GM12891 (cell line): ENCODE results near the gene TAF8.

Source experiments
- PAX5 ChIP-seq: IDR thresholded peaks from 2 replicates; pipeline ENCODE4 v1.6.1; 2011; ENCODE audit warnings: low read length, moderate library complexity, mild to moderate bottlenecking; ENCODE audit not compliant: insufficient read depth, severe bottlenecking
- POLR2A ChIP-seq: IDR thresholded peaks from 2 replicates; pipeline ENCODE4 v1.6.1; 2011; ENCODE audit warnings: low read depth, low read length, control low read depth
- POLR2AphosphoS5 ChIP-seq: IDR thresholded peaks from 2 replicates; pipeline ENCODE4 v1.6.1; 2011; ENCODE audit warnings: low read depth, low read length, control low read depth
- POU2F2 ChIP-seq: IDR thresholded peaks from 2 replicates; pipeline ENCODE4 v1.6.1; 2011; ENCODE audit warnings: low read depth, mild to moderate bottlenecking, control low read depth, low read length, moderate library complexity
- TAF1 ChIP-seq: IDR thresholded peaks from 2 replicates; pipeline ENCODE4 v1.6.1; 2011; ENCODE audit warnings: low read depth, low read length, control low read depth

DNA sequence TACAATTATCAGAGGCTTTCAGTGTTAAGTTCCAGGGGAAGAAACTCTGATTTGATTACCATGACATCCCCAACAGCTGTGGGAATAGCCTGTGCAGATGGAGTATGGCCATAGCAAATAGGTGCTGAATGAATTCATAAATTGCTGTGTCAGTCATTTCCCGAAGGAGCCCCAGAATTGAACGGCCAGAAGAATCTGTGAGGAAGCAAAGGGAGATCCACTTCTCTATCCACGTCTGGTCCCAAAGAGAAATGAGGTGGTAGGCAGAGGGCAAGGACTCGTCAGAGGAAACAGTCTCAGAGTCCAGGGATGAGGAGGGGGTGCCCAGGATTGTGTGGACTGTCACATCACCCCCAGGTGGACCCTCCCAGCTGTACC lies 3.1 kb upstream of the TAF8 start:
- TF ChIP-seq POLR2A = no peak
- no peak for TF ChIP-seq POLR2AphosphoS5
- no peak for TF ChIP-seq POU2F2
- TF ChIP-seq TAF1 = no peak
- TF ChIP-seq PAX5 = no peak
